ENCODE measurements around the gene UFSP2. TPM values are rescaled to one million over a fixed set of nuclear protein-coding genes. Genes with fewer than 3 reads are reported as not detected.

The UFSP2 gene
- total and polyA plus RNA-seq, 2 of the 4 experiments (the other 2 are of a cell fraction), result 21.8 to 43.7 TPM

DNA sequence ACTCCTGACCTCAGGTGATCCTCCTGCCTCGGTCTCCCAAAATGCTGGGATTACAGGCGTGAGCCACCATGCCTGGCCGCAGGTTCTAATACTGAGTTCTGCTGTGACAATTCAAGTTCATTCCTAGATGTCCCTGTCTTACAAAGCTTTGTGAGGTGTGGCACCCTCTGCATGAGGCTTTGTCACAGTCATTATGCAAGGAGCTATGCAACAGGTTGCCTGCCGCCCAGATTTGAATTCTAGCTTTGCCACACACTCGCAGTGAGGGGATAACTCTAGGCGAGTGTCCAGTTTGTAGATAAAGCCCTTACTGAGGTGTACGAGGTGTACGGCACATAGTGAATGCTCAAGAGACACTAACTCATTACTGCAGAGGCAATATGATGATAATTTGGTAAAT, 42.2 kb upstream of the UFSP2 start:
- no peak overlapping the region for H3K4me2 ChIP-seq (ENCODE audit: low read depth, low read length)
- ATAC-seq (ENCODE audit: low read depth) (no peak), DNase-seq (no peak)
- H3K9ac ChIP-seq (ENCODE audit: low read depth, low read length), result no peak overlapping the region
- TF ChIP-seq CHD1 (IDR thresholded peaks at IDR 0.05; ENCODE audit: low read depth, low read length) (no peak), RAD21 (IDR thresholded peaks at IDR 0.05; ENCODE audit: low read length) (no peak), SMC3 (IDR thresholded peaks at IDR 0.05; ENCODE audit: low read depth, low read length) (no peak), MXI1 (IDR thresholded peaks at IDR 0.05; ENCODE audit: borderline replicate concordance, low read depth, low read length) (no peak), NFE2L2 (IDR thresholded peaks at IDR 0.05; ENCODE audit: low read depth, low read length) (no peak), RFX5 (IDR thresholded peaks at IDR 0.05; ENCODE audit: low read depth, low read length) (no peak), MAZ (IDR thresholded peaks at IDR 0.05; ENCODE audit: borderline replicate concordance, low read depth, low read length) (no peak), RCOR1 (IDR thresholded peaks at IDR 0.05; ENCODE audit: insufficient replicate concordance, low read length) (no peak), POLR2A (IDR thresholded peaks at IDR 0.05; ENCODE audit: low read depth, low read length) (no peak), BHLHE40 (IDR thresholded peaks at IDR 0.05; ENCODE audit: low read depth, low read length) (no peak), CEBPB (IDR thresholded peaks at IDR 0.05; ENCODE audit: low read depth, low read length) (no peak), CTCF (conservative IDR thresholded peaks at IDR 0.05; ENCODE audit: low read depth, low read length) (no peak), MAFK (IDR thresholded peaks at IDR 0.05; ENCODE audit: low read depth, low read length) (no peak), FOS (IDR thresholded peaks at IDR 0.05; ENCODE audit: low read depth, low read length) (no peak)
- TF ChIP-seq, protein P1, sequence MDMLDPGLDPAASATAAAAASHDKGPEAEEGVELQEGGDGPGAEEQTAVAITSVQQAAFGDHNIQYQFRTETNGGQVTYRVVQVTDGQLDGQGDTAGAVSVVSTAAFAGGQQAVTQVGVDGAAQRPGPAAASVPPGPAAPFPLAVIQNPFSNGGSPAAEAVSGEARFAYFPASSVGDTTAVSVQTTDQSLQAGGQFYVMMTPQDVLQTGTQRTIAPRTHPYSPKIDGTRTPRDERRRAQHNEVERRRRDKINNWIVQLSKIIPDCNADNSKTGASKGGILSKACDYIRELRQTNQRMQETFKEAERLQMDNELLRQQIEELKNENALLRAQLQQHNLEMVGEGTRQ (IDR thresholded peaks at IDR 0.05; ENCODE audit: low read depth, low read length), result no peak
- TF ChIP-seq, protein P2, sequence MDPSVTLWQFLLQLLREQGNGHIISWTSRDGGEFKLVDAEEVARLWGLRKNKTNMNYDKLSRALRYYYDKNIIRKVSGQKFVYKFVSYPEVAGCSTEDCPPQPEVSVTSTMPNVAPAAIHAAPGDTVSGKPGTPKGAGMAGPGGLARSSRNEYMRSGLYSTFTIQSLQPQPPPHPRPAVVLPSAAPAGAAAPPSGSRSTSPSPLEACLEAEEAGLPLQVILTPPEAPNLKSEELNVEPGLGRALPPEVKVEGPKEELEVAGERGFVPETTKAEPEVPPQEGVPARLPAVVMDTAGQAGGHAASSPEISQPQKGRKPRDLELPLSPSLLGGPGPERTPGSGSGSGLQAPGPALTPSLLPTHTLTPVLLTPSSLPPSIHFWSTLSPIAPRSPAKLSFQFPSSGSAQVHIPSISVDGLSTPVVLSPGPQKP (IDR thresholded peaks at IDR 0.05; ENCODE audit: borderline replicate concordance, low read depth, low read length), result no peak
- in situ Hi-C loops (cut with MboI; ENCODE audit: low sequenced_read_pairs), result no loop called here
- no peak overlapping the region for H2AK5ac ChIP-seq (ENCODE audit: low read depth, low read length)
- H4K5ac ChIP-seq (ENCODE audit: low read depth, low read length), result no peak overlapping the region
- no peak overlapping the region for H3K14ac ChIP-seq (replicated peaks; ENCODE audit: low read depth, low read length)
- H3K18ac ChIP-seq (ENCODE audit: low read depth, low read length), result no peak overlapping the region
- no peak overlapping the region for H3K23ac ChIP-seq (ENCODE audit: low read depth, low read length)
- no peak overlapping the region for H2AK9ac ChIP-seq (replicated peaks; ENCODE audit: low read depth, low read length, poor library complexity)
- no peak overlapping the region for H4K91ac ChIP-seq (ENCODE audit: insufficient read depth, low read depth, low read length)
- ChIA-PET CTCF (no interaction called here), POLR2A (ENCODE audit: unreplicated experiment) (no interaction called here)
- no peak overlapping the region for H2BK120ac ChIP-seq (ENCODE audit: low read depth, low read length)
- no peak overlapping the region for H3K27ac ChIP-seq (ENCODE audit: insufficient read depth, low read length)
- no peak overlapping the region for H3K56ac ChIP-seq (ENCODE audit: extremely low read depth, insufficient read depth, low read length)
- no peak overlapping the region for H2BK5ac ChIP-seq (ENCODE audit: low read depth, low read length, poor library complexity, severe bottlenecking)
- dilution Hi-C loops (cut with HindIII; ENCODE audit: low sequenced_read_pairs, unreplicated experiment), result no loop called here
- H4K8ac ChIP-seq (ENCODE audit: low read depth in 2 of 2, low read length in 2 of 2), result no peak overlapping the region
- H3K4me3 ChIP-seq (ENCODE audit: insufficient read depth, low read depth, low read length), result no peak overlapping the region
- no TSS peak for BruUV-seq (replicated peaks)
- peaks cover 7% of the 10 kb centered on the region for H3K9me1 ChIP-seq (ENCODE audit: insufficient read depth, low read length)
- no peak overlapping the region for H2BK15ac ChIP-seq (ENCODE audit: low read depth, low read length)
- no peaks in the 10 kb centered on the region for H3K27me3 ChIP-seq (ENCODE audit: control insufficient read depth, insufficient read depth, low read length)
- intact Hi-C loops (cut with micrococcal nuclease), result no loop called here
- no CpG with 5 or more reads among the region's 8 CpGs for WGBS, 2 experiments (ENCODE audit: extremely low coverage in 2 of 2, insufficient read length in 1 of 2)
- H3K9me3 ChIP-seq (ENCODE audit: control insufficient read depth, insufficient read depth, low read length), result no peaks in the 10 kb centered on the region
- H4K20me1 ChIP-seq (ENCODE audit: insufficient read depth, low read length), result no peaks in the 10 kb centered on the region
- no peak overlapping the region for H3K4ac ChIP-seq (ENCODE audit: low read depth, low read length)
- H2AFZ ChIP-seq (replicated peaks; ENCODE audit: low read length, poor library complexity), result no peak overlapping the region
- H3K4me1 ChIP-seq (ENCODE audit: control insufficient read depth, insufficient read depth, low read length), result peaks cover 13% of the 10 kb centered on the region
- no peaks in the 10 kb centered on the region for H3K36me3 ChIP-seq (ENCODE audit: control insufficient read depth, insufficient read depth, low read length)
- H2BK20ac ChIP-seq (ENCODE audit: low read depth, low read length), result no peak overlapping the region
- H3K79me1 ChIP-seq (ENCODE audit: low read depth in 1 of 2, low read length in 2 of 2), result no peaks in the 10 kb centered on the region; a peak in 1 of 4 replicates

All from IMR-90 (cell line).